HepG2 (cell line): ENCODE data around the gene PTPMT1. TPM values are rescaled to one million over a fixed set of nuclear protein-coding genes. Genes with fewer than 3 reads are reported as not detected.

Source experiments
- AGO2 ChIP-seq: fragments of 200-400 bp; formaldehyde crosslinking; optimal IDR thresholded peaks from 2 replicates; pipeline ENCODE3; 2017; ENCODE audit warnings: mild to moderate bottlenecking, low read depth, low read length, moderate library complexity
- EED ChIP-seq: sonication (generic); formaldehyde crosslinking; IDR thresholded peaks from 2 replicates; pipeline ENCODE4 v1.5.0; 2020; ENCODE audit warnings: mild to moderate bottlenecking, missing genetic modification reagents
- ETV5 ChIP-seq: IDR thresholded peaks from 2 replicates; pipeline ENCODE4 v1.6.1; 2018; ENCODE audit warnings: missing biosample characterization, missing genetic modification reagents, inconsistent platforms, borderline replicate concordance
- FOXC1 ChIP-seq: sonication (generic); formaldehyde crosslinking; IDR thresholded peaks from 2 replicates; pipeline ENCODE4 v1.8.0; 2022; ENCODE audit warnings: mild to moderate bottlenecking, missing genetic modification reagents, borderline replicate concordance
- NFE2L2 ChIP-seq: fragments of 150-350 bp; IDR thresholded peaks from 2 replicates; pipeline ENCODE4 v1.6.1; 2014; ENCODE audit warnings: low read length
- POLR2AphosphoS5 ChIP-seq: IDR thresholded peaks from 2 replicates; pipeline ENCODE4 v1.6.1; 2012; ENCODE audit warnings: low read depth, low read length
- RFX3 ChIP-seq: IDR thresholded peaks from 2 replicates; pipeline ENCODE4 v1.6.1; 2016; ENCODE audit warnings: missing biosample characterization, missing genetic modification reagents
- WIZ ChIP-seq: sonication (generic); formaldehyde crosslinking; IDR thresholded peaks from 2 replicates; pipeline ENCODE4 v1.5.1; 2020; ENCODE audit warnings: mild to moderate bottlenecking, missing genetic modification reagents
- YEATS4 ChIP-seq: sonication (generic); formaldehyde crosslinking; IDR thresholded peaks from 2 replicates; pipeline ENCODE4 v1.4.0; 2020; ENCODE audit warnings: missing genetic modification reagents, borderline replicate concordance
- ZGPAT ChIP-seq: IDR thresholded peaks from 2 replicates; pipeline ENCODE4 v1.6.1; 2016; ENCODE audit warnings: mild to moderate bottlenecking
- ZMYM4 ChIP-seq: sonication (generic); formaldehyde crosslinking; IDR thresholded peaks from 2 replicates; pipeline ENCODE4 v1.8.1; 2023; ENCODE audit warnings: mild to moderate bottlenecking, missing genetic modification reagents
- ZNF18 ChIP-seq: sonication (generic); formaldehyde crosslinking; IDR thresholded peaks from 2 replicates; pipeline ENCODE4 v1.8.0; 2022; ENCODE audit warnings: mild to moderate bottlenecking, missing genetic modification reagents; ENCODE audit not compliant: insufficient replicate concordance
- ZNF205 ChIP-seq: IDR thresholded peaks from 2 replicates; pipeline ENCODE4 v1.6.1; 2018; ENCODE audit warnings: missing biosample characterization, missing genetic modification reagents
- ZNF510 ChIP-seq: sonication (generic); formaldehyde crosslinking; IDR thresholded peaks from 2 replicates; pipeline ENCODE4 v1.4.0; 2020; ENCODE audit warnings: low read depth, mild to moderate bottlenecking, missing genetic modification reagents
- ZNF567 ChIP-seq: sonication (generic); formaldehyde crosslinking; IDR thresholded peaks from 2 replicates; pipeline ENCODE4 v1.8.1; 2023; ENCODE audit warnings: mild to moderate bottlenecking, missing genetic modification reagents, borderline replicate concordance
- ZNF768 ChIP-seq: sonication (generic); formaldehyde crosslinking; IDR thresholded peaks from 2 replicates; pipeline ENCODE4 v1.4.0; 2020; ENCODE audit warnings: missing genetic modification reagents
- ZNF773 ChIP-seq: sonication (generic); formaldehyde crosslinking; IDR thresholded peaks from 2 replicates; pipeline ENCODE4 v1.4.0; 2020; ENCODE audit warnings: missing genetic modification reagents, borderline replicate concordance
- ZNF792 ChIP-seq: IDR thresholded peaks from 2 replicates; pipeline ENCODE4 v1.6.1; 2016
- ZSCAN20 ChIP-seq: sonication (generic); formaldehyde crosslinking; IDR thresholded peaks from 2 replicates; pipeline ENCODE4 v1.4.0; 2020; ENCODE audit warnings: missing genetic modification reagents, mild to moderate bottlenecking, borderline replicate concordance
- polyA plus RNA-seq, 8 experiments: library from polyadenylated mRNA; depleted of rRNA in 3 of 8; stranded (reverse) in 7 of 8; unstranded in 1 of 8; fragments of >200 nt; fragmentation: Illumina TruSeq in 4 of 8; extraction: Trizol in 4 of 8; gene quantifications; 2 replicates each; pipeline versions ENCODE4 v1.2.1 to v1.2.3, GENCODE V29; 2011 to 2016; ENCODE audit warnings: low read depth in 4 of 8, missing spikeins in 1 of 8, mixed read lengths in 1 of 8; ENCODE audit not compliant: insufficient read depth in 1 of 8
- total RNA-seq, 5 experiments: library from RNA; depleted of rRNA; stranded (reverse); fragments of >200 nt; fragmentation: Illumina TruSeq; extraction: Trizol; gene quantifications; 2 replicates each; pipeline ENCODE4 v1.2.3, GENCODE V29; 2016; ENCODE audit warnings: low read depth in 1 of 5
- TF ChIP-seq, protein P1 (sequence below): IDR thresholded peaks from 2 replicates; pipeline ENCODE4 v1.6.1; 2016
- TF ChIP-seq, protein P2 (sequence below): sonication (generic); formaldehyde crosslinking; conservative IDR thresholded peaks from 2 replicates; pipeline ENCODE4 v1.4.0; 2020; ENCODE audit warnings: mild to moderate bottlenecking, missing genetic modification reagents, moderate library complexity

The PTPMT1 gene
- total and polyA plus RNA-seq, 2 of the 13 experiments (the other 11 are each of a cell fraction or from before 2014, with no cell fraction given) = 55.6 to 129 TPM

DNA sequence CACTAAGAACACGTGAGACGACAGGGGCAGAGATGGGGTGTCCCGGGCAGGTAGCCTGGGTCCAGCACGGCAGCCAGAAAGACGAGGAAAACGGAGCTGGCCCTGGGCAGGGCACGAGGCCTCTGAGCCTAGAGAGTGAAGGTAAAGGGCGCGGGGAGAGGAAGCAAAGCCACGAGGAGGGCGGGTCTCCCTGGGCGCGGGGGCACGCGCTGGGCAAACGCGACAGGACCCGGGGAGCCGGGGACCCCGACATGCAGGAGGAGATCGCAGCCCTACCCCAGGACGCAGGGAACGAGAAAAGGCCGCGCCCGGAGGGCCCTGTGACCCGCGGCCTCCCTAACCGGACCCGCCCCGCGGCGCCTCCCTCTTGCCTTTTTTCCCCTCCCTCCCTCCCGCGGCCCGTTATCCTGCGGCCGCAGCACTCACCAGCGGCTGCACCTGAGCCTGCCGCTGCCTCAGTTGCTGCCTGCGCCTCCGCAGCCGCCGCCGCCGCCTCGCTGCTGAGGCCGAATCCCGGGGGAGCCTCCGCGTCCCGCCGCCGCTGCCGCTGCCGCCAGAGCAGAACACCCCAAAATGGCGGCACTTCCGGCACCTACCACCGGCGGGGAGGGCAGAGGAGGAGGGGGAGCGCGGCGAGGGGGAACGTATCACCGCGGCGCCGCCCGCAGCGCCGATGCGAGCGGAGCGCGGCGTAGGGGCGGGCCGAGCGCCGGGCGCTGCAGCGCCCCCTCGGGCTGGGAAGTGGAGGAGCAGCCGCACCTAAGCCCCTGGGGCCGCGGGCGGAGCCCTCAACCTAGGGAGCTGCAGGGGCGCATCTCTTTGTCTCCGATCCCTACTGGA lies 12.6 kb upstream of the PTPMT1 start, which contains the start of gene CELF1 (continued):
- TF ChIP-seq ZNF567 (CRISPR knock-in tag) = no peak
- TF ChIP-seq ZMYM4 (CRISPR knock-in tag) = peak; percentile 94
- TF ChIP-seq ZNF510 = peak; percentile 47; the same call in 1 of the 2 replicates
- peak; percentile 79 for TF ChIP-seq ETV5
- TF ChIP-seq ZNF773 (CRISPR knock-in tag) = no peak; the same call in 1 of the 2 replicates
- TF ChIP-seq, protein P1, sequence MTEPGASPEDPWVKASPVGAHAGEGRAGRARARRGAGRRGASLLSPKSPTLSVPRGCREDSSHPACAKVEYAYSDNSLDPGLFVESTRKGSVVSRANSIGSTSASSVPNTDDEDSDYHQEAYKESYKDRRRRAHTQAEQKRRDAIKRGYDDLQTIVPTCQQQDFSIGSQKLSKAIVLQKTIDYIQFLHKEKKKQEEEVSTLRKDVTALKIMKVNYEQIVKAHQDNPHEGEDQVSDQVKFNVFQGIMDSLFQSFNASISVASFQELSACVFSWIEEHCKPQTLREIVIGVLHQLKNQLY (CRISPR knock-in tag) = 0 out of 2 replicates have a peak, but pooled peaks have one; percentile 15
- no peak for TF ChIP-seq RFX3 (CRISPR knock-in tag)
- peak; percentile 73; the same call in 1 of the 2 replicates for TF ChIP-seq YEATS4
- TF ChIP-seq, protein P2, sequence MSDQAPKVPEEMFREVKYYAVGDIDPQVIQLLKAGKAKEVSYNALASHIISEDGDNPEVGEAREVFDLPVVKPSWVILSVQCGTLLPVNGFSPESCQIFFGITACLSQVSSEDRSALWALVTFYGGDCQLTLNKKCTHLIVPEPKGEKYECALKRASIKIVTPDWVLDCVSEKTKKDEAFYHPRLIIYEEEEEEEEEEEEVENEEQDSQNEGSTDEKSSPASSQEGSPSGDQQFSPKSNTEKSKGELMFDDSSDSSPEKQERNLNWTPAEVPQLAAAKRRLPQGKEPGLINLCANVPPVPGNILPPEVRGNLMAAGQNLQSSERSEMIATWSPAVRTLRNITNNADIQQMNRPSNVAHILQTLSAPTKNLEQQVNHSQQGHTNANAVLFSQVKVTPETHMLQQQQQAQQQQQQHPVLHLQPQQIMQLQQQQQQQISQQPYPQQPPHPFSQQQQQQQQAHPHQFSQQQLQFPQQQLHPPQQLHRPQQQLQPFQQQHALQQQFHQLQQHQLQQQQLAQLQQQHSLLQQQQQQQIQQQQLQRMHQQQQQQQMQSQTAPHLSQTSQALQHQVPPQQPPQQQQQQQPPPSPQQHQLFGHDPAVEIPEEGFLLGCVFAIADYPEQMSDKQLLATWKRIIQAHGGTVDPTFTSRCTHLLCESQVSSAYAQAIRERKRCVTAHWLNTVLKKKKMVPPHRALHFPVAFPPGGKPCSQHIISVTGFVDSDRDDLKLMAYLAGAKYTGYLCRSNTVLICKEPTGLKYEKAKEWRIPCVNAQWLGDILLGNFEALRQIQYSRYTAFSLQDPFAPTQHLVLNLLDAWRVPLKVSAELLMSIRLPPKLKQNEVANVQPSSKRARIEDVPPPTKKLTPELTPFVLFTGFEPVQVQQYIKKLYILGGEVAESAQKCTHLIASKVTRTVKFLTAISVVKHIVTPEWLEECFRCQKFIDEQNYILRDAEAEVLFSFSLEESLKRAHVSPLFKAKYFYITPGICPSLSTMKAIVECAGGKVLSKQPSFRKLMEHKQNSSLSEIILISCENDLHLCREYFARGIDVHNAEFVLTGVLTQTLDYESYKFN = peak; percentile 33; the same call in 1 of the 2 replicates
- TF ChIP-seq ZNF768 = peak; percentile 44; the same call in 1 of the 2 replicates
- TF ChIP-seq POLR2AphosphoS5 = peak; percentile 57; the same call in 1 of the 2 replicates
- TF ChIP-seq ZNF18 (CRISPR knock-in tag) = no peak
- peak; percentile 86; the same call in 1 of the 2 replicates for TF ChIP-seq FOXC1 (CRISPR knock-in tag)
- TF ChIP-seq ZNF205 (CRISPR knock-in tag) = peak; percentile 76
- TF ChIP-seq EED (CRISPR knock-in tag) = peak; percentile 55; the same call in 1 of the 2 replicates
- TF ChIP-seq NFE2L2 = no peak
- TF ChIP-seq WIZ (CRISPR knock-in tag) = 0 out of 2 replicates have a peak, but pooled peaks have one; percentile 64
- TF ChIP-seq ZGPAT (CRISPR knock-in tag) = peak; percentile 74; the same call in 1 of the 2 replicates
- TF ChIP-seq ZNF792 (CRISPR knock-in tag) = no peak
- peak; percentile 88 for TF ChIP-seq AGO2
- TF ChIP-seq ZSCAN20 = peak; percentile 57; the same call in 1 of the 2 replicates
